ENCODE results near the gene MYPOP. TPM values are rescaled to one million over a fixed set of nuclear protein-coding genes. Genes with fewer than 3 reads are reported as not detected.

The MYPOP gene
- total and polyA plus RNA-seq, 2 of the 13 experiments (the other 11 are each of a cell fraction or from before 2014, with no cell fraction given) = 2.3 to 2.7 TPM

DNA sequence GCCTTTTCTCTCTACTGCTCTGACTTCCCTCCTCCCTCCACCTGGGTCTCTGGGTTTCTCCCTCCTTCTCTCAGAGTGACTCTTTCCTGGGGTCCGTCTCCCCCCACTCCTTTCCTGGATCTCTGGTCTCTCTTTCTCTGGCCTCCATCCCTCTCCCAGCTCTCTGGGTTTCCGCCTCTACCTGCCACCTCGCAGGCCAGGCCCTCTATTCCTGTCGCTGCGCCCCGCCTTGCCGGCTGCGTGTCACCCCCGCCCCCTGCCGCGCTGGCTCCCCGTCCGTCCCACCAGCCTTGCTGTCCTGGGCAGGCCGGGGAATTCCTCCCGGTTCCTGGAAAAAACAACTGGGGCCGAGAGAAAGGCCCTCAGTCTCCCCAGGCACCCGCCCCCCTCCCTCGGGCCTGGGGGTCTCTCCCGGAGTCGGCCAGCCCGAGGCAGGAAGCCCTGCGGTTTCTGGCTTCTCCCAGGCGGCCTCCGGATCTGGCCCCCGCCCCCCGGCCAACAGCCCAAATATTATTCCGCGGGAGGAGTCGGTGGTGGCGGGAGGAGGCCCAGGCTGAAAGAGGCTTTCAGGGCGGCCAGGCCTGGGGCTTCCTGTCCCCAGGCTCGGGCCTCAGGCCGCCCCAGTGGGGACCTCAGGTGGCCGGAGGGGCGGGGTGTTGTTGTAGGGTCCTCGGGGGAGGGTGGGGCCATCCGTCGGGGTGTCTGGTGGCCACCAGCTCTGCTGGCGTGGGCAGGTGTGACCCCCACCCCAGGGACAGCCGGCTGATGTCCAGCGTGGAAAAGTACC is 25.8 kb downstream of the MYPOP start (continued):
- TF ChIP-seq ZNF280D (CRISPR knock-in tag; IDR thresholded peaks at IDR 0.05) (no peak), IRF2 (CRISPR knock-in tag; IDR thresholded peaks at IDR 0.05) (no peak), PHF8 (CRISPR knock-in tag; IDR thresholded peaks at IDR 0.05) (peak; percentile 57), NR3C1 (CRISPR knock-in tag; IDR thresholded peaks at IDR 0.05) (no peak), CBX2 (IDR thresholded peaks at IDR 0.05; ENCODE audit: low read depth, low read length) (no peak), CBX2 (CRISPR knock-in tag; IDR thresholded peaks at IDR 0.05; ENCODE audit: low read depth) (no peak), MEF2D (CRISPR knock-in tag; IDR thresholded peaks at IDR 0.05) (no peak), ZNF749 (CRISPR knock-in tag; IDR thresholded peaks at IDR 0.05; ENCODE audit: borderline replicate concordance) (no peak), ZNF790 (CRISPR knock-in tag; IDR thresholded peaks at IDR 0.05; ENCODE audit: borderline replicate concordance) (no peak), DDIT3 (CRISPR knock-in tag; IDR thresholded peaks at IDR 0.05) (no peak), ZNF512B (CRISPR knock-in tag; IDR thresholded peaks at IDR 0.05; ENCODE audit: borderline replicate concordance) (no peak), SSRP1 (CRISPR knock-in tag; IDR thresholded peaks at IDR 0.05) (no peak), SRSF4 (IDR thresholded peaks at IDR 0.05; ENCODE audit: low read depth, low read length, poor library complexity, severe bottlenecking) (no peak), SIX1 (CRISPR knock-in tag; IDR thresholded peaks at IDR 0.05; ENCODE audit: borderline replicate concordance) (no peak)
- TF ChIP-seq, protein P1, sequence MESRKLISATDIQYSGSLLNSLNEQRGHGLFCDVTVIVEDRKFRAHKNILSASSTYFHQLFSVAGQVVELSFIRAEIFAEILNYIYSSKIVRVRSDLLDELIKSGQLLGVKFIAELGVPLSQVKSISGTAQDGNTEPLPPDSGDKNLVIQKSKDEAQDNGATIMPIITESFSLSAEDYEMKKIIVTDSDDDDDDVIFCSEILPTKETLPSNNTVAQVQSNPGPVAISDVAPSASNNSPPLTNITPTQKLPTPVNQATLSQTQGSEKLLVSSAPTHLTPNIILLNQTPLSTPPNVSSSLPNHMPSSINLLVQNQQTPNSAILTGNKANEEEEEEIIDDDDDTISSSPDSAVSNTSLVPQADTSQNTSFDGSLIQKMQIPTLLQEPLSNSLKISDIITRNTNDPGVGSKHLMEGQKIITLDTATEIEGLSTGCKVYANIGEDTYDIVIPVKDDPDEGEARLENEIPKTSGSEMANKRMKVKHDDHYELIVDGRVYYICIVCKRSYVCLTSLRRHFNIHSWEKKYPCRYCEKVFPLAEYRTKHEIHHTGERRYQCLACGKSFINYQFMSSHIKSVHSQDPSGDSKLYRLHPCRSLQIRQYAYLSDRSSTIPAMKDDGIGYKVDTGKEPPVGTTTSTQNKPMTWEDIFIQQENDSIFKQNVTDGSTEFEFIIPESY (CRISPR knock-in tag; IDR thresholded peaks at IDR 0.05) = no peak
- TF ChIP-seq, protein P2, sequence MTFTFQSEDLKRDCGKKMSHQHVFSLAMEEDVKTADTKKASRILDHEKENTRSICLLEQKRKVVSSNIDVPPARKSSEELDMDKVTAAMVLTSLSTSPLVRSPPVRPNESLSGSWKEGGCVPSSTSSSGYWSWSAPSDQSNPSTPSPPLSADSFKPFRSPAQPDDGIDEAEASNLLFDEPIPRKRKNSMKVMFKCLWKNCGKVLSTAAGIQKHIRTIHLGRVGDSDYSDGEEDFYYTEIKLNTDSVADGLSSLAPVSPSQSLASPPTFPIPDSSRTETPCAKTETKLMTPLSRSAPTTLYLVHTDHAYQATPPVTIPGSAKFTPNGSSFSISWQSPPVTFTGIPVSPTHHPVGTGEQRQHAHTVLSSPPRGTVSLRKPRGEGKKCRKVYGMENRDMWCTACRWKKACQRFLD (CRISPR knock-in tag; IDR thresholded peaks at IDR 0.05; ENCODE audit: borderline replicate concordance) = no peak
- TF ChIP-seq, protein P3, sequence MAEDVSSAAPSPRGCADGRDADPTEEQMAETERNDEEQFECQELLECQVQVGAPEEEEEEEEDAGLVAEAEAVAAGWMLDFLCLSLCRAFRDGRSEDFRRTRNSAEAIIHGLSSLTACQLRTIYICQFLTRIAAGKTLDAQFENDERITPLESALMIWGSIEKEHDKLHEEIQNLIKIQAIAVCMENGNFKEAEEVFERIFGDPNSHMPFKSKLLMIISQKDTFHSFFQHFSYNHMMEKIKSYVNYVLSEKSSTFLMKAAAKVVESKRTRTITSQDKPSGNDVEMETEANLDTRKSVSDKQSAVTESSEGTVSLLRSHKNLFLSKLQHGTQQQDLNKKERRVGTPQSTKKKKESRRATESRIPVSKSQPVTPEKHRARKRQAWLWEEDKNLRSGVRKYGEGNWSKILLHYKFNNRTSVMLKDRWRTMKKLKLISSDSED (CRISPR knock-in tag; IDR thresholded peaks at IDR 0.05) = no peak
